ENCODE results near the gene ANKRD55.

GRCh38 chr5:56272765-56273164 lies 39.6 kb upstream of the ANKRD55 start:
- TF ChIP-seq CTCF (conservative IDR thresholded peaks at IDR 0.05; ENCODE audit: low read depth, low read length) (no peak), EZH2 (IDR thresholded peaks at IDR 0.05; ENCODE audit: low read length, unreplicated experiment) (no peak), EZH2phosphoT487 (IDR thresholded peaks at IDR 0.05; ENCODE audit: borderline replicate concordance, low read length) (no peak)
